ENCODE results near the gene ETF1. TPM values are rescaled to one million over a fixed set of nuclear protein-coding genes. Genes with fewer than 3 reads are reported as not detected.

The ETF1 gene
- total and polyA plus RNA-seq, 3 donors from 2014 or later: 74.3 to 103 (median 75.3) TPM

DNA sequence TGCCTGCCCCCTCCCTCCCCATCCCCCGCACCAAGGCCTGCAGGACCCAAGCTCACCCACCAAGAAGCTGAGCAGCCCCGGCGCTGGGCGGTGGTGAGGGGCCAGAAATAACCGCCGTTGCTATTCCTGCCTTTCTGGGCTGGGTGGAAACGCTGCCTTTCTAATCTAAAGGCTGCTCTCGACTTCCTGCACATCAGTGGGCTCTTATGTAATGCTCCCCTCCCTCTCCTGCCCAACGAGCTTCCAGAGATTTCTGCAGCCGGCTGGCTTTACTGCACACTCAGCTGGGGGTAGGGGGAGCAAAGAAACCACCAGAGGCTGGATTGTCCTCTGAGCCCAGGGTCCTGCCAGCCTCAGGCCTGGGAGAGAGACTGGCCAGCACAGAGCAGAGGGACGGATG lies 84.7 kb downstream of the ETF1 start:
- intact Hi-C loops (cut with DNase I; ENCODE audit: low total_unique reads): loop anchor here (10.0 kb wide), 1 partner anchor 46 kb away; no protein-coding TSS in a partner anchor
- no peak overlapping the region for H3K27ac ChIP-seq

DNA sequence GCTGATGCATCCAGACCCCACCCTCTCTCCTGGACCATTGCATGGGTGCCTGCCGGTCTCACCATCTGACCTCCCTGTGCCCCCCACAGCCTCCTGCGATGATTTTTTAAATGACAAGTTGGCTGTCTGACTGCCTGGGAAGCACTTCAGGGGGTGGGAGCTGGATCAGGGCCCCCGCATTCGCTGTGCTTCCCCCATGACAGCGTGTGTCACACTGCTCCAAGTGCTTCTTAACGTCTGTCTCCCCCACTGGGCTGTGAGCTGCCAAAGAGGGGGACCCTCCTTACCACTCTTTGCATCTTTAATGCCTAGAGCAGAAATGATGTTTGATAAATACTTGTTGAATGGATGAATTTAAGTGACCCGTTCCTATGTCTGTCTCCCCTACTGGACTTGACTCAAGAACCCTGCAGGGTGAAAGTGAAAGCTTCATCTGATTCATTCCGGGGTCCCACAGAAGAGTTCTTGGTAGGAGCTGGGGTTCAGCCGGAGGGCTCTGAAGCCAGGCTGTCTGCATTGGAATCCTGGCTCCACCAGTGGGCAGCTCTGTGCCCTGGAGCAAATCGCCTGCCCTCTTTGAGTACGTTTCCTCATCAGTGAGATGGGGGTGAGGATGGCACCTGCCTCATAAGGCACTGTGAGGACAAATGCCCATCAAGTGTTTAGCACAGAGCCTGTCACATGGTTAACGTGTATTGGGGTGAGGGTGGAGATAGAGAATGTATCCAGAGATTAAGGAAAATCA lies 85.3 kb downstream of the ETF1 start:
- no peak overlapping the region for H3K27ac ChIP-seq
- H3K36me3 ChIP-seq (ENCODE audit: low read depth, missing control alignments): no peaks in the 10 kb centered on the region
- intact Hi-C loops (cut with DNase I; ENCODE audit: low total_unique reads): loop anchor here (10.0 kb wide), 1 partner anchor 47 kb away; no protein-coding TSS in a partner anchor
- DNase-seq: no peak
- H3K4me1 ChIP-seq: peaks cover 19% of the 10 kb centered on the region
- H3K9me3 ChIP-seq: no peaks in the 10 kb centered on the region
- H3K27me3 ChIP-seq: no peaks in the 10 kb centered on the region
- TF ChIP-seq, protein P1, sequence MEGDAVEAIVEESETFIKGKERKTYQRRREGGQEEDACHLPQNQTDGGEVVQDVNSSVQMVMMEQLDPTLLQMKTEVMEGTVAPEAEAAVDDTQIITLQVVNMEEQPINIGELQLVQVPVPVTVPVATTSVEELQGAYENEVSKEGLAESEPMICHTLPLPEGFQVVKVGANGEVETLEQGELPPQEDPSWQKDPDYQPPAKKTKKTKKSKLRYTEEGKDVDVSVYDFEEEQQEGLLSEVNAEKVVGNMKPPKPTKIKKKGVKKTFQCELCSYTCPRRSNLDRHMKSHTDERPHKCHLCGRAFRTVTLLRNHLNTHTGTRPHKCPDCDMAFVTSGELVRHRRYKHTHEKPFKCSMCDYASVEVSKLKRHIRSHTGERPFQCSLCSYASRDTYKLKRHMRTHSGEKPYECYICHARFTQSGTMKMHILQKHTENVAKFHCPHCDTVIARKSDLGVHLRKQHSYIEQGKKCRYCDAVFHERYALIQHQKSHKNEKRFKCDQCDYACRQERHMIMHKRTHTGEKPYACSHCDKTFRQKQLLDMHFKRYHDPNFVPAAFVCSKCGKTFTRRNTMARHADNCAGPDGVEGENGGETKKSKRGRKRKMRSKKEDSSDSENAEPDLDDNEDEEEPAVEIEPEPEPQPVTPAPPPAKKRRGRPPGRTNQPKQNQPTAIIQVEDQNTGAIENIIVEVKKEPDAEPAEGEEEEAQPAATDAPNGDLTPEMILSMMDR (IDR thresholded peaks at IDR 0.05): no peak
- TF ChIP-seq POLR2A (IDR thresholded peaks at IDR 0.05): no peak
- H3K4me3 ChIP-seq: no peak overlapping the region
- 69 to 75% methylated on average over 12 of the region's 12 CpGs for WGBS, 2 donors

More for the DNA sequence above, 84.7 kb downstream of the ETF1 start:
- no peak for DNase-seq
- H3K36me3 ChIP-seq (ENCODE audit: low read depth, missing control alignments): no peaks in the 10 kb centered on the region
- TF ChIP-seq, protein P1 (IDR thresholded peaks at IDR 0.05): no peak
- TF ChIP-seq POLR2A (IDR thresholded peaks at IDR 0.05): no peak
- no peaks in the 10 kb centered on the region for H3K9me3 ChIP-seq
- H3K4me1 ChIP-seq: peaks cover 22% of the 10 kb centered on the region
- no peak overlapping the region for H3K4me3 ChIP-seq
- 41 to 51% methylated on average over 6 to 11 of the region's 11 CpGs for WGBS, 2 donors
- H3K27me3 ChIP-seq: no peaks in the 10 kb centered on the region

Small RNA genes within 50 kb of the gene (small RNA-seq; reads per million reads assigned to genes)
- gene RF00154: 193 to 373 reads per million in 2 donors
- gene SNORD63: 217 to 317 reads per million in 2 donors

Other genes starting within 250 kb of the ETF1 start
- 10 to 100 TPM; 11.8 to 23.7 TPM for gene CDC25C, start 211.4 kb downstream of the ETF1 start, total RNA-seq
- 39.9 TPM for gene CDC25C, start 211.4 kb downstream of the ETF1 start, polyA plus RNA-seq (ENCODE audit: insufficient read depth, low read depth, low replicate concordance)
- gene FAM53C, start 205.0 kb downstream of the ETF1 start, total RNA-seq: 100 to 1,000 TPM; 107 to 152 TPM
- 125 TPM for gene FAM53C, start 205.0 kb downstream of the ETF1 start, polyA plus RNA-seq (ENCODE audit: insufficient read depth, low read depth, low replicate concordance)
- 10 to 100 TPM; 81.1 to 85.3 TPM for gene KDM3B, start 190.6 kb downstream of the ETF1 start, total RNA-seq
- gene KDM3B, start 190.6 kb downstream of the ETF1 start, polyA plus RNA-seq (ENCODE audit: insufficient read depth, low read depth, low replicate concordance): 61.8 TPM
- 10 to 100 TPM; 15.7 to 18.3 TPM for gene REEP2, start 104.2 kb downstream of the ETF1 start, total RNA-seq
- gene REEP2, start 104.2 kb downstream of the ETF1 start, polyA plus RNA-seq (ENCODE audit: insufficient read depth, low read depth, low replicate concordance): 13.5 TPM
- gene EGR1, start 77.8 kb downstream of the ETF1 start, total RNA-seq: 10 to 100 TPM in 1 of 2 donors, 1 to 10 TPM in 1; 8.7 to 11.9 TPM
- gene EGR1, start 77.8 kb downstream of the ETF1 start, polyA plus RNA-seq (ENCODE audit: insufficient read depth, low read depth, low replicate concordance): 63.6 TPM
- 100 to 1,000 TPM; 205 to 243 TPM for gene HSPA9, start 32.2 kb upstream of the ETF1 start, total RNA-seq
- 145 TPM for gene HSPA9, start 32.2 kb upstream of the ETF1 start, polyA plus RNA-seq (ENCODE audit: insufficient read depth, low read depth, low replicate concordance)
- gene CTNNA1, start 210.2 kb upstream of the ETF1 start, total RNA-seq: 100 to 1,000 TPM; 135 to 154 TPM
- gene CTNNA1, start 210.2 kb upstream of the ETF1 start, polyA plus RNA-seq (ENCODE audit: insufficient read depth, low read depth, low replicate concordance): 107 TPM

Measured in testis (tissue), 3 donors.